ENCODE data around the gene AK9. TPM values are rescaled to one million over a fixed set of nuclear protein-coding genes. Genes with fewer than 3 reads are reported as not detected.

AK9 gene
- total RNA-seq, 4 donors from 2014 or later: 3.1 to 9.5 (median 6.3) TPM

DNA sequence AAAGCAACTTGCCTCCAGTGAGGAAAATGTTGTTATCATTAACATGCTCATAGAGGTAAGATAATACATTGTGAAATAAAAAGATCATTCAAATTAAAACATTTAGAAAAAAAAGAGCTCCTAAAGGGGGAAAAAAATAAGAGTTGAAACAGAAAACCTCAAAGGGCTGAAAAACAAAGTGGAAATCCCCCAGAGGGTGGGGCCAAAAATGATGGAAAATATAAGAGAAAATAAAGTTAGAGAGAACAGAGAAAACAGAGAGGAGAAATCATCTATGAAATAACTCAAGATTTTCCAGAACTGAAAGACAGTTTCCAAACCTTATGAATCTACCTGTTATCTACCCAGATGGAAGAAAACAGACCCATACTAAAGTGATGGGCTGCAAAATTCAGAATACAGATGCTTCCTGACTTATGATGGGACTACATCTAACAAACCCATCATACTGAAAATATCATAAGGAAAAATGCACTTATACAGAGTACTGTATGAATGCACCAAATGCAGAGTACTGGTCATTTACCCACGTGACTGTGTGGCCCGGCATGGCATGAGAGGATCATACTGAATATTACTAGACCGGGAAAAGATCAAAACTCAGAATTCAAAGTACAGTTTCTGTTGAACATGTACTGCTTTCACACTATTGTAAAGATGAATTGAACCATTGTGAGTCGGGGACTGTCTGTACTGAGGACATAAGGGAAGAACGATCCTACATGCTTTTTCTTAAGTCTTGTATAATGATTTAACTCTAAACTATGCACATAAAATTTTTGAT, 212.0 kb downstream of the AK9 start:
- peaks cover 62% of the 10 kb centered on the region for H3K4me1 ChIP-seq
- no peaks in the 10 kb centered on the region for H3K27me3 ChIP-seq
- WGBS: 77% methylated on average over 5 of the region's 5 CpGs
- peaks cover 34% of the 10 kb centered on the region for H3K36me3 ChIP-seq
- DNase-seq (ENCODE audit: low spot score in 2 of 2): no peak
- TF ChIP-seq POLR2A (IDR thresholded peaks at IDR 0.05) (no peak), POLR2AphosphoS5 (IDR thresholded peaks at IDR 0.05) (no peak), EP300 (IDR thresholded peaks at IDR 0.05) (no peak)
- TF ChIP-seq, protein P1, sequence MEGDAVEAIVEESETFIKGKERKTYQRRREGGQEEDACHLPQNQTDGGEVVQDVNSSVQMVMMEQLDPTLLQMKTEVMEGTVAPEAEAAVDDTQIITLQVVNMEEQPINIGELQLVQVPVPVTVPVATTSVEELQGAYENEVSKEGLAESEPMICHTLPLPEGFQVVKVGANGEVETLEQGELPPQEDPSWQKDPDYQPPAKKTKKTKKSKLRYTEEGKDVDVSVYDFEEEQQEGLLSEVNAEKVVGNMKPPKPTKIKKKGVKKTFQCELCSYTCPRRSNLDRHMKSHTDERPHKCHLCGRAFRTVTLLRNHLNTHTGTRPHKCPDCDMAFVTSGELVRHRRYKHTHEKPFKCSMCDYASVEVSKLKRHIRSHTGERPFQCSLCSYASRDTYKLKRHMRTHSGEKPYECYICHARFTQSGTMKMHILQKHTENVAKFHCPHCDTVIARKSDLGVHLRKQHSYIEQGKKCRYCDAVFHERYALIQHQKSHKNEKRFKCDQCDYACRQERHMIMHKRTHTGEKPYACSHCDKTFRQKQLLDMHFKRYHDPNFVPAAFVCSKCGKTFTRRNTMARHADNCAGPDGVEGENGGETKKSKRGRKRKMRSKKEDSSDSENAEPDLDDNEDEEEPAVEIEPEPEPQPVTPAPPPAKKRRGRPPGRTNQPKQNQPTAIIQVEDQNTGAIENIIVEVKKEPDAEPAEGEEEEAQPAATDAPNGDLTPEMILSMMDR (IDR thresholded peaks at IDR 0.05): no peak
- no peak overlapping the region for H3K4me3 ChIP-seq
- no peaks in the 10 kb centered on the region for H3K9me3 ChIP-seq
- no peak overlapping the region for H3K27ac ChIP-seq

- peaks cover 41% of the 10 kb centered on the region for H3K36me3 ChIP-seq
- DNase-seq (ENCODE audit: low spot score in 2 of 2): no peak
- TF ChIP-seq, protein P1 (IDR thresholded peaks at IDR 0.05): no peak
- no peak for TF ChIP-seq POLR2A (IDR thresholded peaks at IDR 0.05)
- TF ChIP-seq POLR2AphosphoS5 (IDR thresholded peaks at IDR 0.05): no peak
- TF ChIP-seq EP300 (IDR thresholded peaks at IDR 0.05): no peak
- no peaks in the 10 kb centered on the region for H3K9me3 ChIP-seq
- peak overlapping the region; percentile 17 for H3K27ac ChIP-seq
- no peaks in the 10 kb centered on the region for H3K27me3 ChIP-seq
- peaks cover 58% of the 10 kb centered on the region for H3K4me1 ChIP-seq
- no peak overlapping the region for H3K4me3 ChIP-seq
- 71% methylated on average over 9 of the region's 9 CpGs for whole genome bisulfite sequencing
Measured at GRCh38 chr6:109478222-109478805, 212.7 kb downstream of the AK9 start.

GRCh38 chr6:109477725-109478124, 213.3 kb downstream of the AK9 start:
- Histone ChIP-seq H3K9me3 (no peaks in the 10 kb centered on the region), H3K27me3 (no peaks in the 10 kb centered on the region), H3K4me1 (peaks cover 58% of the 10 kb centered on the region), H3K4me3 (no peak overlapping the region), H3K36me3 (peaks cover 46% of the 10 kb centered on the region), H3K27ac (peak overlapping the region; percentile 17)
- DNase-seq (ENCODE audit: low spot score in 2 of 2): no peak
- TF ChIP-seq, protein P1 (IDR thresholded peaks at IDR 0.05): no peak
- TF ChIP-seq EP300 (IDR thresholded peaks at IDR 0.05): no peak
- no peak for TF ChIP-seq POLR2A (IDR thresholded peaks at IDR 0.05)
- TF ChIP-seq POLR2AphosphoS5 (IDR thresholded peaks at IDR 0.05): no peak
- WGBS: 74% methylated on average over 2 of the region's 2 CpGs

GRCh38 chr6:109477184-109477583, 213.8 kb downstream of the AK9 start:
- no peaks in the 10 kb centered on the region for H3K27me3 ChIP-seq
- no peaks in the 10 kb centered on the region for H3K9me3 ChIP-seq
- WGBS: 90% methylated on average over 2 of the region's 2 CpGs
- no peak overlapping the region for H3K4me3 ChIP-seq
- DNase-seq (ENCODE audit: low spot score in 2 of 2): no peak
- peaks cover 54% of the 10 kb centered on the region for H3K4me1 ChIP-seq
- peaks cover 52% of the 10 kb centered on the region for H3K36me3 ChIP-seq
- no peak overlapping the region for H3K27ac ChIP-seq
- TF ChIP-seq EP300 (IDR thresholded peaks at IDR 0.05): no peak

GRCh38 chr6:109475625-109476024, 215.4 kb downstream of the AK9 start:
- no peak for DNase-seq (ENCODE audit: low spot score in 2 of 2)
- Histone ChIP-seq H3K27ac (no peak overlapping the region), H3K36me3 (peaks cover 58% of the 10 kb centered on the region), H3K9me3 (no peaks in the 10 kb centered on the region), H3K27me3 (no peaks in the 10 kb centered on the region), H3K4me1 (peaks cover 38% of the 10 kb centered on the region), H3K4me3 (no peak overlapping the region)
- WGBS: 95% methylated on average over 2 of the region's 2 CpGs
- TF ChIP-seq POLR2AphosphoS5 (IDR thresholded peaks at IDR 0.05): no peak
- TF ChIP-seq POLR2A (IDR thresholded peaks at IDR 0.05): no peak
- TF ChIP-seq, protein P1 (IDR thresholded peaks at IDR 0.05): no peak
- TF ChIP-seq EP300 (IDR thresholded peaks at IDR 0.05): no peak
